HFF-Myc (cell line): Measurements from ENCODE around the gene RIPK4.

Experiments
- DNase-seq: peaks from one replicate; pipeline ENCODE4 v3.0.0-alpha.2; 2011; ENCODE audit warnings: low read depth; ENCODE audit errors: extremely low read depth
- H3K4me3 ChIP-seq: replicated peaks from 2 replicates; pipeline ENCODE4 v1.5.1; 2011; ENCODE audit warnings: low read depth, mild to moderate bottlenecking, control low read depth, low read length
- CTCF ChIP-seq: IDR thresholded peaks from 2 replicates; pipeline ENCODE4 v1.5.1; 2012; ENCODE audit warnings: mild to moderate bottlenecking, low read depth, low read length, control low read depth; ENCODE audit errors: missing control alignments

RIPK4 gene

GRCh38 chr21:41755258-41755933 is 11.5 kb downstream of the RIPK4 start:
- TF ChIP-seq CTCF = no peak
- no peak overlapping the region for H3K4me3 ChIP-seq

GRCh38 chr21:41754479-41754891 is 12.4 kb downstream of the RIPK4 start:
- no peak for TF ChIP-seq CTCF
- H3K4me3 ChIP-seq = no peak overlapping the region
- DNase-seq = no peak

More at GRCh38 chr21:41755258-41755933, 11.5 kb downstream of the RIPK4 start:
- no peak for DNase-seq

- H3K4me3 ChIP-seq = no peak overlapping the region
- no peak for TF ChIP-seq CTCF
- no peak for DNase-seq
Measured at GRCh38 chr21:41753006-41753898, 13.6 kb downstream of the RIPK4 start.

GRCh38 chr21:41752231-41752681 is 14.6 kb downstream of the RIPK4 start:
- peak; percentile 97 for DNase-seq
- no peak overlapping the region for H3K4me3 ChIP-seq
- no peak for TF ChIP-seq CTCF

- no peak overlapping the region for H3K4me3 ChIP-seq
- DNase-seq = no peak
- TF ChIP-seq CTCF = no peak
Measured at GRCh38 chr21:41751611-41752011, 15.2 kb downstream of the RIPK4 start.

- TF ChIP-seq CTCF = no peak
- DNase-seq = no peak
- H3K4me3 ChIP-seq = no peak overlapping the region
Measured at GRCh38 chr21:41750532-41751151, 16.2 kb downstream of the RIPK4 start.
